GM23248 (cell line): ENCODE measurements around the gene COL23A1. TPM values are rescaled to one million over a fixed set of nuclear protein-coding genes. Genes with fewer than 3 reads are reported as not detected.

Source experiments
- DNase-seq: peaks from one replicate; pipeline ENCODE4 v3.0.0-alpha.2; 2015
- H2AFZ ChIP-seq: fragments of 200-600 bp; sonication (generic); 2 replicates; pipeline ENCODE4 v1.6.1; 2016; ENCODE audit warnings: antibody characterized with exemption
- H3F3A ChIP-seq: fragments of 200-600 bp; sonication (generic); 2 replicates; pipeline ENCODE4 v1.6.1; 2016; ENCODE audit warnings: mild to moderate bottlenecking, antibody characterized with exemption, mixed run types; ENCODE audit not compliant: insufficient read depth
- H3K27ac ChIP-seq: fragments of 200-600 bp; sonication (generic); 2 replicates; pipeline ENCODE4 v1.5.1; 2016; ENCODE audit warnings: mild to moderate bottlenecking
- H3K27me3 ChIP-seq: fragments of 200-600 bp; sonication (generic); replicated peaks from 2 replicates; pipeline ENCODE4 v1.6.1; 2016; ENCODE audit warnings: mild to moderate bottlenecking; ENCODE audit not compliant: insufficient read depth
- H3K36me3 ChIP-seq: fragments of 200-600 bp; sonication (generic); 2 replicates; pipeline ENCODE4 v1.6.1; 2016; ENCODE audit warnings: low read depth, mild to moderate bottlenecking
- H3K4me1 ChIP-seq: fragments of 200-600 bp; sonication (generic); 2 replicates; pipeline ENCODE4 v1.6.1; 2016; ENCODE audit warnings: mild to moderate bottlenecking; ENCODE audit not compliant: insufficient read depth
- H3K4me2 ChIP-seq: fragments of 200-600 bp; sonication (generic); one replicate; pipeline ENCODE4 v1.6.1; 2016; ENCODE audit warnings: mild to moderate bottlenecking; ENCODE audit not compliant: unreplicated experiment
- H3K4me3 ChIP-seq: fragments of 200-600 bp; sonication (generic); 2 replicates; pipeline ENCODE4 v1.5.1; 2016; ENCODE audit warnings: mild to moderate bottlenecking
- H3K79me2 ChIP-seq: fragments of 200-600 bp; sonication (generic); 2 replicates; pipeline ENCODE4 v1.6.1; 2016; ENCODE audit warnings: mild to moderate bottlenecking; ENCODE audit not compliant: insufficient read depth
- H3K9ac ChIP-seq: fragments of 200-600 bp; sonication (generic); 2 replicates; pipeline ENCODE4 v1.6.1; 2016; ENCODE audit warnings: mild to moderate bottlenecking
- H3K9me2 ChIP-seq: fragments of 200-600 bp; sonication (generic); 2 replicates; pipeline ENCODE4 v1.6.1; 2016; ENCODE audit warnings: mixed run types, mild to moderate bottlenecking, moderate library complexity; ENCODE audit not compliant: insufficient read depth
- H3K9me3 ChIP-seq: fragments of 200-600 bp; sonication (generic); one replicate; pipeline ENCODE4 v1.6.1; 2017; ENCODE audit warnings: low read depth
- H4K20me1 ChIP-seq: fragments of 200-600 bp; sonication (generic); 2 replicates; pipeline ENCODE4 v1.6.0; 2016; ENCODE audit not compliant: insufficient read depth
- EZH2 ChIP-seq: fragments of 200-600 bp; sonication (generic); IDR thresholded peaks from 2 replicates; pipeline ENCODE4 v1.6.1; 2018; ENCODE audit warnings: antibody characterized with exemption, mild to moderate bottlenecking; ENCODE audit not compliant: insufficient read depth, poor library complexity, severe bottlenecking
- EZH2phosphoT487 ChIP-seq: fragments of 200-600 bp; sonication (generic); IDR thresholded peaks from 2 replicates; pipeline ENCODE4 v1.6.1; 2018; ENCODE audit warnings: antibody characterized with exemption, moderate library complexity, mild to moderate bottlenecking, low read depth; ENCODE audit not compliant: insufficient read depth
- WGBS, 2 experiments: methylation state at CpG; one replicate each; pipeline ENCODE4 v1.1.6; 2015 to 2017; ENCODE audit warnings: low lambda C conversion rate in 2 of 2, low coverage in 1 of 2; ENCODE audit errors: missing lambda C conversion rate in 2 of 2; 5-methylcytosine and 5-hydroxymethylcytosine counted together
- in situ Hi-C: fragments of 300-500 bp; cut with MboI; formaldehyde crosslinking; loops from 2 replicates; pipeline ENCODE4 v1.15.0; 2020
- polyA plus RNA-seq: library from polyadenylated mRNA; unstranded; fragments of >200 nt; fragmentation: Nextera tagmentation; extraction: Ambion mirVana; gene quantifications from 2 replicates; pipeline ENCODE4 v1.2.1, GENCODE V29; 2016
- total RNA-seq: library from RNA; depleted of rRNA; stranded (reverse); fragments of >200 nt; shearing (Covaris generic); gene quantifications from 2 replicates; pipeline ENCODE4 v1.2.3, GENCODE V29; 2014

Gene COL23A1
- total and polyA plus RNA-seq, 2 experiments from 2014 or later, result not detected

GRCh38 chr5:178421128-178421527 lies 169.1 kb downstream of the COL23A1 start:
- Histone ChIP-seq H3K4me3 (no peak overlapping the region), H3K27ac (no peak overlapping the region), H2AFZ (no peak overlapping the region)

GRCh38 chr5:178420354-178420781 lies 169.8 kb downstream of the COL23A1 start:
- DNase-seq, result no peak
- H3K4me3 ChIP-seq, result no peak overlapping the region
- no peak overlapping the region for H3K27ac ChIP-seq
- H3K9me2 ChIP-seq, result no peaks in the 10 kb centered on the region
- no peaks in the 10 kb centered on the region for H3K79me2 ChIP-seq
- no peak overlapping the region for H2AFZ ChIP-seq
- H3K36me3 ChIP-seq, result no peaks in the 10 kb centered on the region
- no peaks in the 10 kb centered on the region for H3K4me1 ChIP-seq
- no peak for TF ChIP-seq EZH2
- no peak for TF ChIP-seq EZH2phosphoT487
- WGBS, 2 experiments, result 26 to 36% methylated on average over 1 to 3 of the region's 3 CpGs
- no peak overlapping the region for H3K9ac ChIP-seq
- no peaks in the 10 kb centered on the region for H4K20me1 ChIP-seq
- no peaks in the 10 kb centered on the region for H3K9me3 ChIP-seq
- no peaks in the 10 kb centered on the region for H3F3A ChIP-seq
- no peaks in the 10 kb centered on the region for H3K27me3 ChIP-seq
- no peak overlapping the region for H3K4me2 ChIP-seq
- in situ Hi-C loops, result no loop called here

More at GRCh38 chr5:178421128-178421527, 169.1 kb downstream of the COL23A1 start:
- Histone ChIP-seq H3K36me3 (no peaks in the 10 kb centered on the region), H3F3A (no peaks in the 10 kb centered on the region), H3K9me2 (no peaks in the 10 kb centered on the region), H3K79me2 (no peaks in the 10 kb centered on the region), H3K4me2 (no peak overlapping the region), H3K4me1 (no peaks in the 10 kb centered on the region), H3K9me3 (no peaks in the 10 kb centered on the region), H3K27me3 (no peaks in the 10 kb centered on the region), H4K20me1 (no peaks in the 10 kb centered on the region), H3K9ac (no peak overlapping the region)
- 39 to 48% methylated on average over 5 of the region's 5 CpGs for WGBS, 2 experiments
- in situ Hi-C loops, result no loop called here
- no peak for TF ChIP-seq EZH2
- no peak for TF ChIP-seq EZH2phosphoT487
- DNase-seq, result no peak

- DNase-seq, result no peak
- H4K20me1 ChIP-seq, result no peaks in the 10 kb centered on the region
- H3K9ac ChIP-seq, result no peak overlapping the region
- H3F3A ChIP-seq, result no peaks in the 10 kb centered on the region
- H3K4me3 ChIP-seq, result no peak overlapping the region
- no peaks in the 10 kb centered on the region for H3K9me3 ChIP-seq
- H2AFZ ChIP-seq, result no peak overlapping the region
- in situ Hi-C loops, result no loop called here
- H3K27ac ChIP-seq, result no peak overlapping the region
- no peaks in the 10 kb centered on the region for H3K36me3 ChIP-seq
- no peaks in the 10 kb centered on the region for H3K79me2 ChIP-seq
- WGBS, 2 experiments, result 75 to 80% methylated on average over 8 of the region's 8 CpGs
- TF ChIP-seq EZH2 (no peak), EZH2phosphoT487 (no peak)
- no peak overlapping the region for H3K4me2 ChIP-seq
- H3K4me1 ChIP-seq, result no peaks in the 10 kb centered on the region
- no peaks in the 10 kb centered on the region for H3K9me2 ChIP-seq
- no peaks in the 10 kb centered on the region for H3K27me3 ChIP-seq
Measured at GRCh38 chr5:178419651-178420050, 170.5 kb downstream of the COL23A1 start.

- Histone ChIP-seq H4K20me1 (no peaks in the 10 kb centered on the region), H3K9ac (no peak overlapping the region), H3K27ac (no peak overlapping the region), H3K4me3 (no peak overlapping the region), H3K4me1 (no peaks in the 10 kb centered on the region), H3K9me2 (no peaks in the 10 kb centered on the region), H3K79me2 (no peaks in the 10 kb centered on the region), H3K4me2 (no peak overlapping the region), H3K9me3 (no peaks in the 10 kb centered on the region), H3F3A (no peaks in the 10 kb centered on the region), H3K36me3 (no peaks in the 10 kb centered on the region), H2AFZ (no peak overlapping the region), H3K27me3 (no peaks in the 10 kb centered on the region)
- WGBS, 2 experiments, result 61 to 66% methylated on average over 9 of the region's 9 CpGs
- TF ChIP-seq EZH2phosphoT487 (no peak), EZH2 (no peak)
- in situ Hi-C loops, result no loop called here
- DNase-seq, result no peak
Measured at GRCh38 chr5:178419196-178419595, 171.0 kb downstream of the COL23A1 start.

GRCh38 chr5:178418471-178419010 lies 171.7 kb downstream of the COL23A1 start:
- 65 to 66% methylated on average over 7 of the region's 7 CpGs for WGBS, 2 experiments
- H3K36me3 ChIP-seq, result no peaks in the 10 kb centered on the region
- H3K9ac ChIP-seq, result no peak overlapping the region
- no peaks in the 10 kb centered on the region for H3K27me3 ChIP-seq
- no peak for TF ChIP-seq EZH2phosphoT487
- no peak for TF ChIP-seq EZH2
- no peak overlapping the region for H2AFZ ChIP-seq
- in situ Hi-C loops, result no loop called here
- no peaks in the 10 kb centered on the region for H4K20me1 ChIP-seq
- H3K4me3 ChIP-seq, result no peak overlapping the region
- H3K4me1 ChIP-seq, result no peaks in the 10 kb centered on the region
- no peak overlapping the region for H3K27ac ChIP-seq
- no peaks in the 10 kb centered on the region for H3F3A ChIP-seq
- no peak for DNase-seq
- no peaks in the 10 kb centered on the region for H3K9me2 ChIP-seq
- H3K4me2 ChIP-seq, result no peak overlapping the region
- no peaks in the 10 kb centered on the region for H3K9me3 ChIP-seq
- H3K79me2 ChIP-seq, result no peaks in the 10 kb centered on the region
